ENCODE measurements around the gene AJAP1. TPM values are rescaled to one million over a fixed set of nuclear protein-coding genes. Genes with fewer than 3 reads are reported as not detected.

The AJAP1 gene
- total and polyA plus RNA-seq, 2 of the 8 experiments (the other 6 are each of a cell fraction or from before 2014, with no cell fraction given): 1.9 to 6.2 TPM

DNA sequence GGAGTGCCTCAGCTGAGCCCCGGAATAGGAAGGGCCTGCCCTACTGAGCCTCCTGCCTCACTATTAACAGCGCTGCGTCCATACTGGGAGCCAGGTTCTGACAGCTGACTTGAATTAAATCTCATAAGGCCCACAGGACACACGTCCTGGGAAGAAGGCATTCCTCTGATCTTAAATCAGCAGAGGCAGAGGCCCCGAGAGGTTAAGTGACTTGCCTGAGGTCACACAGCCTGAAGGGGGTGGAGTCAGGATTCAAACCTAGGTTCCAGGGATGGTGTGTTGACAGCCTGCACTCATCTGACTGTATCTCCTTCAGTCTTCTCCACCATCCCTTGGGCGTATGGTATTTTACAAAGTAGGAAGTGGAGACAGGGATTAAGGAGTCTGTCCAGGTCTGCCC is 79.8 kb downstream of the AJAP1 start (continued):
- no peak for TF ChIP-seq TAF1 (IDR thresholded peaks at IDR 0.05; ENCODE audit: low read depth, low read length)

All from H1 (cell line).